SH-SY5Y (cell line): ENCODE results near the gene VAPB.

Source experiments
- GATA2 ChIP-seq: IDR thresholded peaks from 2 replicates; pipeline ENCODE4 v1.6.1; 2011; ENCODE audit warnings: mild to moderate bottlenecking, low read depth, low read length
- GATA3 ChIP-seq: IDR thresholded peaks from 2 replicates; pipeline ENCODE4 v1.6.1; 2011; ENCODE audit warnings: low read depth, mild to moderate bottlenecking, low read length, moderate library complexity

GRCh38 chr20:58440021-58440767, 51.2 kb downstream of the VAPB start:
- TF ChIP-seq GATA2 (no peak), GATA3 (no peak)
